ENCODE data around the gene ARHGAP23. TPM values are rescaled to one million over a fixed set of nuclear protein-coding genes. Genes with fewer than 3 reads are reported as not detected.
A peak's percentile ranks its signal among the peaks of the same experiment; 100 is the strongest.

ARHGAP23 gene
- total RNA-seq: 10 to 100 TPM; 61.8 to 96.9 (median 77.4) TPM
- polyA plus RNA-seq: 40.7 TPM
- long read RNA-seq, donor 1, partial matches to known transcripts: 143 of 165 reads
- long read RNA-seq, donor 1, other reads (novel, unspliced or antisense): 22 of 165 reads
- long read RNA-seq, donor 2, partial matches to known transcripts: 39 of 64 reads
- long read RNA-seq, donor 2, other reads (novel, unspliced or antisense): 23 of 64 reads
- long read RNA-seq, donor 3, partial matches to known transcripts: 1 of 15 reads
- long read RNA-seq, donor 3, other reads (novel, unspliced or antisense): 14 of 15 reads
- long read RNA-seq, donor 4, partial matches to known transcripts: 58 of 87 reads
- long read RNA-seq, donor 4, other reads (novel, unspliced or antisense): 29 of 87 reads

GRCh38 chr17:38428112-38428642, at the start of gene ARHGAP23:
Gene ARHGAP23 (plus strand): TSS chr17:38428464. CDS start chr17:38428486, 22 bp downstream.
- H3K4me1 ChIP-seq (ENCODE audit: control insufficient read depth, insufficient read depth, low read length): peaks cover 14% of the 10 kb centered on the region
- H3K4me3 ChIP-seq (ENCODE audit: low read length): peak within 1 kb of the TSS; percentile 90
- under 1% methylated on average over 46 of the region's 46 CpGs for WGBS
- peak within 1 kb of the TSS; percentile 90 for H3K27ac ChIP-seq (ENCODE audit: low read length)
- intact Hi-C loops (cut with DNase I): loop anchor here in 1 of 4 donors (10.0 kb wide), 1 partner anchor 237 kb away; no protein-coding TSS in a partner anchor
- H3K9me3 ChIP-seq (ENCODE audit: control insufficient read depth, low read length): no peaks in the 10 kb centered on the region
- H3K27me3 ChIP-seq (ENCODE audit: control insufficient read depth, insufficient read depth): no peaks in the 10 kb centered on the region
- ATAC-seq (peak; percentile 58 to 64), DNase-seq (peak; percentile 78 to 90 (median 89))

GRCh38 chr17:38379448-38379847, 48.8 kb upstream of the ARHGAP23 start:
- DNase-seq (no peak), ATAC-seq (no peak)
- Histone ChIP-seq H3K4me3 (ENCODE audit: low read length) (no peak overlapping the region), H3K27ac (ENCODE audit: low read length) (no peak overlapping the region), H3K27me3 (ENCODE audit: control insufficient read depth, insufficient read depth) (no peaks in the 10 kb centered on the region), H3K9me3 (ENCODE audit: control insufficient read depth, low read length) (no peaks in the 10 kb centered on the region), H3K4me1 (ENCODE audit: control insufficient read depth, insufficient read depth, low read length) (no peaks in the 10 kb centered on the region)
- WGBS: 79% methylated on average over 1 of the region's 1 CpG
- intact Hi-C loops (cut with DNase I): no loop called here

- H3K27ac ChIP-seq (ENCODE audit: low read length): no peak overlapping the region
- no peaks in the 10 kb centered on the region for H3K27me3 ChIP-seq (ENCODE audit: control insufficient read depth, insufficient read depth)
- ATAC-seq (no peak), DNase-seq (no peak)
- intact Hi-C loops (cut with DNase I): no loop called here
- no peaks in the 10 kb centered on the region for H3K9me3 ChIP-seq (ENCODE audit: control insufficient read depth, low read length)
- no peak overlapping the region for H3K4me3 ChIP-seq (ENCODE audit: low read length)
- WGBS: 91% methylated on average over 4 of the region's 4 CpGs
- H3K4me1 ChIP-seq (ENCODE audit: control insufficient read depth, insufficient read depth, low read length): no peaks in the 10 kb centered on the region
Observed at GRCh38 chr17:38395090-38395489, 33.2 kb upstream of the ARHGAP23 start.

- Histone ChIP-seq H3K4me1 (ENCODE audit: control insufficient read depth, insufficient read depth, low read length) (no peaks in the 10 kb centered on the region), H3K9me3 (ENCODE audit: control insufficient read depth, low read length) (no peaks in the 10 kb centered on the region), H3K27me3 (ENCODE audit: control insufficient read depth, insufficient read depth) (no peaks in the 10 kb centered on the region), H3K27ac (ENCODE audit: low read length) (no peak overlapping the region), H3K4me3 (ENCODE audit: low read length) (no peak overlapping the region)
- DNase-seq (no peak), ATAC-seq (no peak)
- 79% methylated on average over 2 of the region's 2 CpGs for WGBS
- intact Hi-C loops (cut with DNase I): no loop called here
Observed at GRCh38 chr17:38397227-38397626, 31.0 kb upstream of the ARHGAP23 start.

GRCh38 chr17:38400286-38400685, 28.0 kb upstream of the ARHGAP23 start:
- H3K27ac ChIP-seq (ENCODE audit: low read length): no peak overlapping the region
- intact Hi-C loops (cut with DNase I): no loop called here
- no peaks in the 10 kb centered on the region for H3K9me3 ChIP-seq (ENCODE audit: control insufficient read depth, low read length)
- H3K4me3 ChIP-seq (ENCODE audit: low read length): no peak overlapping the region
- H3K27me3 ChIP-seq (ENCODE audit: control insufficient read depth, insufficient read depth): no peaks in the 10 kb centered on the region
- WGBS: 73% methylated on average over 6 of the region's 6 CpGs
- ATAC-seq: no peak
- H3K4me1 ChIP-seq (ENCODE audit: control insufficient read depth, insufficient read depth, low read length): no peaks in the 10 kb centered on the region
- no peak for DNase-seq

GRCh38 chr17:38401459-38401858, 26.8 kb upstream of the ARHGAP23 start:
- 77% methylated on average over 4 of the region's 4 CpGs for WGBS
- ATAC-seq: no peak

GRCh38 chr17:38402897-38403296, 25.4 kb upstream of the ARHGAP23 start:
- Histone ChIP-seq H3K27ac (ENCODE audit: low read length) (no peak overlapping the region), H3K4me1 (ENCODE audit: control insufficient read depth, insufficient read depth, low read length) (no peaks in the 10 kb centered on the region), H3K4me3 (ENCODE audit: low read length) (no peak overlapping the region), H3K9me3 (ENCODE audit: control insufficient read depth, low read length) (no peaks in the 10 kb centered on the region), H3K27me3 (ENCODE audit: control insufficient read depth, insufficient read depth) (no peaks in the 10 kb centered on the region)
- ATAC-seq (no peak), DNase-seq (no peak)
- intact Hi-C loops (cut with DNase I): no loop called here
- 95% methylated on average over 5 of the region's 5 CpGs for WGBS

More at GRCh38 chr17:38401459-38401858, 26.8 kb upstream of the ARHGAP23 start:
- no peak for DNase-seq
- Histone ChIP-seq H3K27me3 (ENCODE audit: control insufficient read depth, insufficient read depth) (no peaks in the 10 kb centered on the region), H3K4me1 (ENCODE audit: control insufficient read depth, insufficient read depth, low read length) (no peaks in the 10 kb centered on the region), H3K4me3 (ENCODE audit: low read length) (no peak overlapping the region), H3K9me3 (ENCODE audit: control insufficient read depth, low read length) (no peaks in the 10 kb centered on the region), H3K27ac (ENCODE audit: low read length) (no peak overlapping the region)
- intact Hi-C loops (cut with DNase I): no loop called here

- Histone ChIP-seq H3K27me3 (ENCODE audit: control insufficient read depth, insufficient read depth) (no peaks in the 10 kb centered on the region), H3K9me3 (ENCODE audit: control insufficient read depth, low read length) (no peaks in the 10 kb centered on the region), H3K27ac (ENCODE audit: low read length) (no peak overlapping the region), H3K4me1 (ENCODE audit: control insufficient read depth, insufficient read depth, low read length) (no peaks in the 10 kb centered on the region), H3K4me3 (ENCODE audit: low read length) (no peak overlapping the region)
- WGBS: 52% methylated on average over 4 of the region's 4 CpGs
- intact Hi-C loops (cut with DNase I): no loop called here
- ATAC-seq (peak; percentile 35 to 61), DNase-seq (no peak)
Observed at GRCh38 chr17:38403491-38403890, 24.8 kb upstream of the ARHGAP23 start.

GRCh38 chr17:38404174-38404943, 23.9 kb upstream of the ARHGAP23 start:
- WGBS: 73% methylated on average over 16 of the region's 16 CpGs
- no peaks in the 10 kb centered on the region for H3K9me3 ChIP-seq (ENCODE audit: control insufficient read depth, low read length)
- no peaks in the 10 kb centered on the region for H3K4me1 ChIP-seq (ENCODE audit: control insufficient read depth, insufficient read depth, low read length)
- ATAC-seq (no peak), DNase-seq (no peak)
- H3K27ac ChIP-seq (ENCODE audit: low read length): no peak overlapping the region
- intact Hi-C loops (cut with DNase I): no loop called here
- no peaks in the 10 kb centered on the region for H3K27me3 ChIP-seq (ENCODE audit: control insufficient read depth, insufficient read depth)
- H3K4me3 ChIP-seq (ENCODE audit: low read length): no peak overlapping the region

- Histone ChIP-seq H3K9me3 (ENCODE audit: control insufficient read depth, low read length) (no peaks in the 10 kb centered on the region), H3K4me1 (ENCODE audit: control insufficient read depth, insufficient read depth, low read length) (no peaks in the 10 kb centered on the region), H3K27me3 (ENCODE audit: control insufficient read depth, insufficient read depth) (no peaks in the 10 kb centered on the region), H3K4me3 (ENCODE audit: low read length) (no peak overlapping the region), H3K27ac (ENCODE audit: low read length) (no peak overlapping the region)
- DNase-seq (no peak), ATAC-seq (no peak)
- WGBS: 85% methylated on average over 4 of the region's 4 CpGs
- intact Hi-C loops (cut with DNase I): no loop called here
Observed at GRCh38 chr17:38405654-38406053, 22.6 kb upstream of the ARHGAP23 start.

- H3K27me3 ChIP-seq (ENCODE audit: control insufficient read depth, insufficient read depth): no peaks in the 10 kb centered on the region
- intact Hi-C loops (cut with DNase I): loop anchor here in 2 of 4 donors (2.0 to 5.0 kb wide), 2 partner anchors 61 to 63 kb away; no protein-coding TSS in a partner anchor
Observed at GRCh38 chr17:38410201-38410600, 18.1 kb upstream of the ARHGAP23 start.

More at GRCh38 chr17:38410201-38410600, 18.1 kb upstream of the ARHGAP23 start:
- no peak overlapping the region for H3K27ac ChIP-seq (ENCODE audit: low read length)
- H3K9me3 ChIP-seq (ENCODE audit: control insufficient read depth, low read length): no peaks in the 10 kb centered on the region
- no peak for DNase-seq
- ATAC-seq: no peak
- WGBS: 66% methylated on average over 1 of the region's 1 CpG
- no peaks in the 10 kb centered on the region for H3K4me1 ChIP-seq (ENCODE audit: control insufficient read depth, insufficient read depth, low read length)
- no peak overlapping the region for H3K4me3 ChIP-seq (ENCODE audit: low read length)

Data from right cardiac atrium (tissue), 5 donors.